ENCODE results near the gene MAMDC2. TPM values are rescaled to one million over a fixed set of nuclear protein-coding genes. Genes with fewer than 3 reads are reported as not detected.

Gene MAMDC2
- polyA plus RNA-seq, 5 donors, result 5.6 to 8.1 (median 6.9) TPM

DNA sequence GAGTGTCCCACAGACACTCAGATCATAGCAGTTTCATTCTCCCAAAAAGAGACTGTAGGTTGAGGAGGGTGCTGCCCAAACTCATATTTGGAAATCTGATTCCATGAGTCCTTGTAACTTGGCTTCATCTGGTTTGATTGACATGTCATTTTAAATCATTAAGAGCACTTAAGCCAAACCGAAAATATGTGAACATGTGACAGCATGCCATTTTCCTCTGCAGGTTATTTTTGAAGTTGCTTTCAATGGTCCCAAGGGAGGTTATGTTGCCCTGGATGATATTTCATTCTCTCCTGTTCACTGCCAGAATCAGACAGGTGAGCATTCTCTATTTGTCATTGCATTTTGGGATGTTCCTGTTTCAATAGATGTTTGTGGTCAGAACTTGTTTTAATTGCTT is 87.6 kb downstream of the MAMDC2 start:
- no peak for DNase-seq

DNA sequence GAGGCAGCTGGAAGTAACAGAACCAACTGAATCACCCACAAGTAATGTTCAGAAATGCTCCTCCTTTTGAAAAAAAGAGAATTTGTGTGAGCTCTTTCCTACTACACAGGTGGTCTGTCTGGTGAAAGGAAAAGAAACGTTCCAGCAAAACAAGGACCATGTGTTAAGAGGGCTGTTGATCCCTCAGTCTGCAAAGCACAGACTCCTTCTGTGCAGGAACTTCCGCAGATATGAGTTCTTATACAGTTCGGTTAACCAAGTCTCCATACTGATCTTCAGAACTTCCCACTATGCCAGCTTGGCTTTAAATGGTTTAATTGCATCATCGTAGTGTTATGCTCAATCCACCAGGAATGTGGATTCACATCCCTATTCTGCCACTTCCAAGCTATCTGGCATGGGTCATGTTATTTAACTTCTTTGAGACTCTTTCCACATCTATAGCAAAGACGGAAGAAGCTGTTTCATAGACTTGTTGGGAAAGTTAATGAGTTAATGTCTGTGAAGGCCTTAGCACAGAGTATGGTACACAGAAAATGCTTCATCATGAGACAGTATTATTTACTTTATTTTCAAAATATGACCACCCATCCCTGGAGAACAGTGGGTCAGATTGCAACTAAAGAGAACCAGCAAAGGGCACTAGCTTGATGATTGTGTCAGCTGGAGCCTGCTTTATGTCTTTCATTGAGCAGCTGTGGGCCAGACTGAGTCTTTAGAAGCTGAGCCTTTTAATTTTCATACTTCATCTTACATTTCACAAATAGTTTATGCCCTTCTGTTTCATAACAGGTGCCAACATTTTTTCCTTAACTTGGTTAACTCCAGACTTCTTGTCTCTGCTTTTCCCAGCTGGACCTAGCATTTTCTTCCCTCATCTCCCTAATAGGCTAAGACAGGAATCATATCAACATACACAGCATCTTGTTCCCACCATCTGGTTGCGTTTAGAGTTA is 89.9 kb downstream of the MAMDC2 start:
- no peak for DNase-seq

DNA sequence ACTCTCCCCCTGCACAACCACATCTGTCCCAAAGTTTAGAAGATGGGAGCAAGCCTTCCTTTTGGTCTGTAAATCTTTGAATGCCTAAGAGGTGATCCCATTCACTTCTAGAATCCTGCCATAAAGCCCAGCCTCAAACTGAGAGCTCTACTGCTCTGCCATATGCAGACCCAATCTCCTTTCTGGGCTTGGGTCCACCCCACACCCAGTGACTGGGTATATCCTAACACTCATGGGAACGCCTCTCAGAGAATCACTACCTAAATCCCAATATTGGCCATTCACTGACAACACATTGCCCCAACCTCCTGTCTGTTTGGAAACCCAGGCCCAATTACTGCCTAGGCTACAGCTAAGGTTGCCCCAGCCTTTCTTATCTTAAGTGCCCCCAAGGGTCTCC is 90.7 kb downstream of the MAMDC2 start:
- no peak for DNase-seq

DNA sequence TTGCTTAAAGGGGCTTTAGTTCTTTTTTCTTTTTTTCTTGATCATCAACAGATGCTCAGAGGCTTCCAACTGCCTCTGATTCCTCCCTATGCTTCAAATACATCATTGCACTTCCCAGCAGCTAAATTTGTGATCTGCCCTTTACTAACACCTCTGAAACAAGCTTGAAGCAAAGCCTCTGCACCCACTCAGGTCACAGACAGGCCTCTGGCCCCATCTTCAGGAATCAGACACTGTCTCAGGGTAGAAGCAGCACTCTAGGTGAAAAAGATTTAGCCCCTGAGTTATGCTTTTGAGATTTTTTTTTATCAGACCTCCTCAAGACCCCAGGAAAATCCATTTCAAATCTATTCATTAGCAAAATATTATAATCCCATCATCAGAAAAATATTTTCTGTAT is 91.5 kb downstream of the MAMDC2 start:
- DNase-seq, result no peak

DNA sequence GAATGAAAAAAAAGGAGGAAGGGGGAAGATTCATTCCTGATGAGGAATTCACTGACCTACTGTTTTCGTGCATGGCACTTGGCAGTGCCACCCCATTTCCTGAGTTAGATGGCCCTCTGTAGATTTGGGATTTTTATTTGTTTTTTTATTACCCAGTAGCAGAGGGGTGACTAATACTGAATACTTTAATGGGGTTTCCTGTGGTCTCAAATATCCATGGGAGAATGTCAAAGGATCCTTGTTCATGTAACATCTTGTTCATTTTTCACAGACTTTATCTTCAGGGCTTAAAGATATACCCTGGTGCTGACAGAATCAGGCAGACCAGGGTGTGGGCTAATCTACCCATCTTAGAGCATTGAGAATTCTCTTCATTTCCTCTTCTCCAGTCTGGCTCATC is 93.0 kb downstream of the MAMDC2 start:
- no peak for DNase-seq

DNA sequence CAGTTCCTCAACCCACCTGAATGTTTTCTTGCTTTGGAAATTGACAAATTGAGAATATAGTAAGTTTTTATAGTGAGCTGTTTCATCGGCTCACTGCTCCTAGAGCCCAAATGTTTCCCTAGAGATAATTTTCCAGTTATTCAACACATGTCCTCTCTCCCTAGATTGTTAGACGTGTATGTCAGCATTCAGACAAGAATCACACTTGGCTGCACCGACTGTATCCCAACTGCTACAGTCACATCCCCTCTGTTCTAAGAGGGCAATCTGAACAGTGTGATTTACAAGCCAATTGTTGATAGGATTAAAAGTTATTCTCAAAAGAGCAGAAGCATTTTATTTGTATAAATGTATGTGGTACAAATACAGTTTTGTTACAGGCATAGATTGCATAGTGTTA is 93.9 kb downstream of the MAMDC2 start:
- no peak for DNase-seq

DNA sequence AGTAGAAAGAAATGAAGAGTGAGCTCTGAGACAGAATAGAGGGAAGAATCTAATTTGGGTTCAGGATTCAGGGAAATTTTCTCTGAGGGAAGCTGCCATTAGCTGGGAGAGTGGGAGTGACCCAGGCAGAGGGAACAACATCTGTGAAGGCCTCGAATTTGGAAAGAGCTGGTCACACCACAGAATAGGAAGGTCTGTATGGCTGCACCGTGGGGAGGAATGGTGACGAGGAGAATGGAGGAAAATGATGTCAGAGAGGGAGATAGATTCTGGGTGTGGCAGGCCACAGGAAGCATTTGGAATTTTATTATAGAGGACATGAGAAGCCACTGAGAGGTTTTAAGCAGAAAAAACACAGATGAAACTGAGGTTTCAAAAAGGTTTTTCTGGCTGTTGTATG is 98.5 kb downstream of the MAMDC2 start:
- no peak for DNase-seq

DNA sequence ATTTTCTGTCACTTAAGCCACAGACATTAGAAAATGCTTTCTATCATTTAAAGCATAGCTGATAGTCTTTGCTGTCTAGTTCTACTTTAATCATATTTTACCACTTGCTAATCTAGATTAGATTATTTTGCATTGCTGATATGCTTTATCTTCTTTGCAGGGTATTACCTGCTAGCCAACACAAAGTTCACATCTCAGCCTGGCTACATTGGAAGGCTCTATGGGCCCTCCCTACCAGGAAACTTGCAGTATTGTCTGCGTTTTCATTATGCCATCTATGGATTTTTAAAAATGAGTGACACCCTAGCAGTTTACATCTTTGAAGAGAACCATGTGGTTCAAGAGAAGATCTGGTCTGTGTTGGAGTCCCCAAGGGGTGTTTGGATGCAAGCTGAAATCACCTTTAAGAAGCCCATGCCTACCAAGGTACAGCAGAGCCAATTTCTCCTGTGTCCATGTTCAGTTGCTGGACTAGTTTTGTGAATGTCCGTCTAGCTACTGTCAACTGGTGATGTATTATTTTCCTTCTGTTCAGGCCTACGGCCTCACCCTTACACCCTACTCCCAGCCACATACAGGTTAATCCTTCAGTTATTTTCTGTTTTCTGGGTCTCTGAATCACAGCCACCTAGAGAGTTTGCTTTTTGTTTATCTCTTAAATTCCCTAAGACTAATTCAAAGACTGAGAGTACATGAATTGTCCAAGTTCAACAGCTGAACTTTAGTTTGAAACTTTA is 99.9 kb downstream of the MAMDC2 start:
- no peak for DNase-seq

DNA sequence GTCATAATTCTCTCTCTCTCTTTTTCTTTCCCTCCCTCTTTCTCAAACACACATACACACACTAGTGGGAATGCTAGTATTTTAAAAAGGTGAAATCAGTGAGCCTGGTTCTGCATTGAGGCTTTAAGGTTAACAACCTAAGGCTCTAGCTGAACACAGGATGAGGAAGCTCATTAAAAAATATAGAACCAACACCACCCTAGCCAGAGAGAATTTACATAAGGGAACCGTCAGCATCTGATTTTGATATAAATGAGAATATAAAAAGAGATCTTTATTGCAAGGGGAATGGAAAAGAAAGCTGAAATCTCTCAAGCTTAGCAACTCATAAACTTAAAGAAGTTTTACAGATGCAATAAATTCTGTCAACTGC is 100.5 kb downstream of the MAMDC2 start:
- DNase-seq, result no peak

DNA sequence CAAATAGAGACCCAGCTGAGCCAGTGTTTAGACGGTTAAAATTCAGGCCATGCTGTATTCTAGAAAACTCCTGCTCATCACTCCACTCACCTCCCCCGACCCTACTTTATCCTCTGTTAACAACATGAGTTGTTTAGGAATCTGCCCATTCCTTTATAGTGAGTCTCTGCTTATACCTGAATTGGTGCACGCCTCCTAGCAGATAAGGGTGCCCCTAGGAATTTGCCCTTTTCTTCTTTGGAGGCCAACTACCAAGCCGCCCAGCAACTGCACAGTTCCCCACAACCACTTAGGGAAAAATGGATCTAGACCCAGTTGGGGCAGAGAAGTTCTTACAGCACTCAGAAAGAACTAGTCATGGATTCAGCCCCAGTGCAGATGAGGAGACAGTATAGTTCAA is 102.3 kb downstream of the MAMDC2 start:
- no peak for DNase-seq

DNA sequence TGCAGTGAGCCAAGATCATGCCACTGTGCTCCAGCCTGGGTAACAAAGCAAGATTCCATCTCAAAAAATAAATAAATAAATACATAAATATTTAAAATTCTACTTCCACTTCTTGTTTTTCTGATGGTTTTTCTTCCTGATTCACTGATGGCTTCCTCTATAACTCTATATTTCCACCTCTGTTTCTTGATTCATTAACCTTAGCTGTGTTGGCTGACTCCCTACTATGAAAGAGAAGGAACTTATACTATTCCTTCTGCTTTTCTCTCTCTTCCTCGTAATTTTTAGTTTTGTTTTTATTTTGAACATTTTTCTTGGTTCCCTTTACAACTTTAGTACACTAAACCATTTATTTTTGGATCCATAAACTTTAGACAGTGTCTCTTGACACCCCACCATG is 103.5 kb downstream of the MAMDC2 start:
- DNase-seq, result no peak

DNA sequence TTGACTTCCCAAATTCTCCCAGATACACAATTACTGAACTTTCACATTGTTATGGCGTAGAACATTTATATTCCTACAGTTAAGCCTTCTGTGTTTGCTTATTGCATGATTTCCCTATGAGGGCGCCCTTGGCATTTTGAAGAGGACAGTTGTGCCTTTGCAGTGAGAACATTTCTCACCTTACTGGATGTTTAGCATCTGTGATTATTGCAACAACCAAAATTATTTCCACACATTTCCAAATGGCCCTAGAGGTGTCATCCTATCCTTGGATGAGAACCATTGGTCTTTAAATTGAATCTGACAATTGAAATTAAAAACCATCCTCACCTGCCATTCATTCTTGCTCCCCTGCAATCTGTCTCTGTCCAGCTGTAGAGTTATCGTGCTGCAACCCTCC is 104.0 kb downstream of the MAMDC2 start:
- DNase-seq, result no peak

DNA sequence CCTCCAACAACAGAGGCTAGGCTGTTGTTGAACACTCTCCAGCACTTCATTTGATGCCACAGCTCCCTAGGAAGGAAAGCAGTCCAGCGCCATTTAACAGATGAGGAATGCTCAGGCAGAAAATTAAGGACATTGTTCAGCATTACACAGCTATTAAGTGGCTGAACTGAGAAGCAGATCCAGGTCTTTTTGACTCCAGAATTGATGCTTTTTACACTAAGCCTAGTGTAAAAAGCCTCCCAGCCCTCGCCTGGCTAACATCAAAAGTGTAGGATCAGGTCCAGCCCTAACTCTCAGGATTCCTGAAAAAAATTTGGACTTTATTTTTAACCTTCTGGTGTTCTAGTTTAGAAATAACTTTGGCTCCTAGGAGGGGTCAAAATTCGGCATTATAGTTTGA is 108.7 kb downstream of the MAMDC2 start:
- no peak for DNase-seq

DNA sequence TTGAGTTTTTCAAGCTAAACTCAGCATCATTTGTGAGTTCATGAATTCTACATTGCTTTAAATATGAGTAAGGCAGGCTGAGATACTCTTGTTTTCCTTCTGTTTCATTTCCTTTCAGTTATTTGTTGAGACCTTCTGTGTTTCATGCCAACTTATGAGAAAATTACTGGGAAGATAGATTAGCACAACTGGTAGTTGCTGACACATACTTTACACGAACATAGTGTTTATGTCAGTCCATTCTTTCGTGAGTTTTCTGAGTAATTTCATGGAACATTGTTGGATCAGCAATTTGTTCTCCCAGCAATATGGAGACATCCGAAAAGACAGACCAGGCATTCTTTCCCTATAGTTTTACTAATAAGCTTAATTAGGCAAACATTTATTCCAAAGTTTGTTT is 113.1 kb downstream of the MAMDC2 start:
- DNase-seq, result no peak

DNA sequence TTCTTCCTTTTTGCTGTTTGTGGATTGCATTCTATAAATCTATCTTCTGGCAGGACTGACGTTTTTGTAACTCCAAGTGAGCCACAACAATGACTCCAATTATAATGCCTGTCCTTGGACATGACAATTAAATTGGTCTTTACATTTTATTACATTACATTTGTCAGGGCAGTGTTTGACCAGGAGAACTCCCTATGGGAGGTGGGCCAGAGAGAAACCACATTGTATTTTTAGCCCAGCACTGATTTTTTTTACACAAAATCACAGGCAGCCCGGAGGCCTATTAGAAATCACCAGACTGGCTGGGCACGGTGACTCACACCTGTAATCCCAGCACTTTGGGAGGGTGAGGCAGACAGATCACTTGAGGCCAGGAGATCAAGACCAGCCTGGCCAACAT is 116.0 kb downstream of the MAMDC2 start:
- DNase-seq, result no peak

DNA sequence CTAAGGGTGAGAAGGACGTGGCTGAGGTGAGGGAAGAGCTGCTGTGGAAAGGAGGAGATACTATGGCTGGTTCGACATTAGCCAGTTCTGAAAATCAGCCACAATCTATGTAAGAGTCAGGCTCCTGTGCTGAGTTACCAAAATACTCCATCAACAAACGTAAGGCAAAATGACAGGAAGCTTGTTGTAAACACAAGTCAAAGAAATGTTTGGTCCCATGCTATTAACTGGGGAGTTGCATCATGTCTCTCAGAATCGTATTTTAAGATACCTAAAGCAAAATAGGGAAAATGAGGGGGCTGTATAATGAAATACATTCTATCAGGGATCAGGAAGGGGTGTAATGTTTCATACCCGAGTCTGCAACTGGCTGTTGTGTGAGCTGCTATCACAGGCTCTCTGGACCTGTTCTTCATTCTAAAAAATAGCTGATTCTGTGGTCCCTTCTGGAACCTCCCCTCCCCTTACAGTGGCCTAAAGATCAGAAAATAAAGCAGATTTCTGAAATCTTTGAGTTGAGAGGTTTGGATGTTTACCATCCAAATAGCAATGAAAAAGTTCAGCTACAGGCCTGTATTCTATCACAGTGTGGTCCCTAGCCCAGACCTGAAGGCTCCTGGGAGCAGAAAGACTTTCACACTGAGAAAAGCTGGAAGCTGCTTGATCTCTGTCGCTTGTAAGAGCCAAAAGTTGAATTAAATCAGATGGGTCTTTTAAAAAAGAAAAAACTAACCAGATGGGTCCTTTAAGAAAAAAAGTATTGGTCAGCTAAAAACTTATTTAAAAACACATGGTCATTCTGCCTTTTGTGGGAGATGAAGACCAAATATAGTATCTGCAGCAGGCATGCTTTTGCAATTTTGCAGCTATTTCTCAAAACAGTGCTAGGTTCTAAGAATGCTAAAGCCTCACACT is 117.3 kb downstream of the MAMDC2 start:
- peak; percentile 6 to 27 for DNase-seq

DNA sequence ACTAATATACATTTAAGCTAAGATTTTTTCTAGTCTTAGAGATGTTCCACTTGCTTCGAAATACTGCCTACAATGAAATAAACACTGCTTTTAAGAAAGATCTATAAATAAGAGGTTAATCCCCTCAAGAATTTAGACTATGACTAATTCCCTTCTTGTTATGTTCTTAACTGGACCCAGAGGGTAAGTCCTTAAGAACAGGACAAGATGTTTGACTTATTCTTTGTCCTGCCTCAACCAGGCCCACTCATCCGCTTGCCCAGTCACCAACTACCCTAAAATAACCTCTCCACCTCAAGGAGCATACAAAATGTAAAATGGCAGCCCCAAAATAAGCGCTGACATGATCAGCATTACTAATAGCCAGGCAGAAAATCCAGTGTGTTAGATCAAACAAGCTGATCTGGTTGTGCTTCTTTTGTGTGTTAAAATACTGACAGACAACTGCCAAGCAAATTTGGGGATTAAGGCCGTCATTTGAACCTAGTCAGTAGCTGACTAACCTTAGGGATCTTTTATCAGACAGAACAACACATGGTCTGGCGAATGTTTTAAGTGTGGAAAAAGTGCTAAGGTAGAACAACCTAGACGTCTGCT is 121.5 kb downstream of the MAMDC2 start:
- no peak for DNase-seq

DNA sequence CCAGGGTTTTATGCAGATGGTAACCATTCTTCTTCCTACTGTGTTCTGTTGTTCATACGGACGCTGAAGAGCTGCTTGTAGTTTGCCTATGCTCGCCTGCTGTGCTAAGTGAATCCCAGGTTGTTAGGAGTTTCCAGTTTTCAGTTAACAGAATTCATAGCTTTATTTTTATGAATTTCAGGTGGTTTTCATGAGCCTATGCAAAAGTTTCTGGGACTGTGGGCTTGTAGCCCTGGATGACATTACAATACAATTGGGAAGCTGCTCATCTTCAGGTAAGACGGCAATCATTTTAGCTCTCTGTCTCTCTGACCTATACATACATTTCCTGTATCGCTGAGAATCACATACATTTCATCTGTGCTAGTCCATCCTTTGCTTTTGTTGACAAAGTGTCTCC is 124.9 kb downstream of the MAMDC2 start:
- no peak for DNase-seq

DNA sequence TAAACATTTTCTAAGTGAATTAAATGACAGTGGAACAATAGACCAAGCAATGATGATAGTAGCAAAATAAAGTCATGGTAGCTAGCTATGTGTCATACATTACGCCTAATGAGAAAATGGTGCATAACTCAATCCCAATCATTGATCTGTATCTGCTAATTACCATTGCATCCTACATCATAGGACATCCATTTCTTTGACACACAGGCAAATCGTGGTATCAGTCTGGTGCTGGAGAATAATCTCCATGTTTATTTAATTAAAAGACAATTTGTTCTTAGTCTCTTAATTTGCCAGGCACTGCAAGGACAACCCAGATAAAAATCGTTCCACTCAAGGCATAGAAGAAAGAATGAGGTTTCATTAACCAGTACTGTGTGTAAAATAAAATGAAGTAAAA is 125.6 kb downstream of the MAMDC2 start:
- DNase-seq, result no peak

DNA sequence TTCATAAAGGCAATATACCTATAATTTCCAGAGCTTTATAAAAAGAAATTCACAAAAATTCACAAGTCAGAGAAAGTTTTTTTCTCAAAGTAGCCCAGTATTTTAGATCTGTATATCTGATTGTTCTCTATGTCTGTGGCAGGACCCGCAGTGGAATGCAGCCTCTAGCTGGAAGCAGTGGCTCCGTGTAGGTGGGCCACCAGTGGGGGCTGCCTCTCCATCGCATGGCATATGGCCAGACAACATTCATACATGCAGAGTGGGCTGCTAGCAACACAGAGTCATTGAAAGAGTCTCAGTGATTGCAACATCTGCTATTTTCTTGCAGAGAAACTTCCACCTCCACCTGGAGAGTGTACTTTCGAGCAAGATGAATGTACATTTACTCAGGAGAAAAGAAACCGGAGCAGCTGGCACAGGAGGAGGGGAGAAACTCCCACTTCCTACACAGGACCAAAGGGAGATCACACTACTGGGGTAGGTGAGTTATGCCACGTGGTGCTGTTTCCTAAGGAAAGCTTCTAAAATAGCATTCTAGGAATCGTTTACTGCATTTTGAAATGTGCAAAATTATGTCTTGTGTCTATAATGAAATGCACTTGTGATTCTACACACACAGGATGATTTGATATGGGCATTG is 126.6 kb downstream of the MAMDC2 start:
- DNase-seq, result peak in 1 of 2 donors; percentile 8

DNA sequence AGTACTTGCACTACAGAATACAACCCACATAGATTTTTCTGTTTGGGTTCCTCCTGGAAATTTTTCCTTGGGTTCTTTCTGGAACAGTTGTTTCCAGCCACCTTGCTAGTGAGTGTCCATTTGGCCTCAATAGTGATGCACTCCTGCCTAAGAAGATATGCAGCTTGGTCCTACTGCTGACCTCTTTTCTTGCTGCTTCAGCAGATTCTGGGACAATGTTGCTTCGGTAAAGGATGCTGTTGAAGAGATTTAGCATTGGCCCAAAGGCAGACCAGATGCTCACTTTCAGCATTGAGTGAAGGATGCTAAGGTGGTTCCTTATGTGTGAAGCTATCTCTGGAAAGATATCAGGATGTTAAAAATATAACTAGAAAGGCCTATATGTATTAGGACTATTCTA is 128.9 kb downstream of the MAMDC2 start:
- no peak for DNase-seq
